ENCODE measurements around the gene ANO10. TPM values are rescaled to one million over a fixed set of nuclear protein-coding genes. Genes with fewer than 3 reads are reported as not detected.

ANO10 gene
- total and polyA plus RNA-seq, 2 of the 8 experiments (the other 6 are each of a cell fraction or from before 2014, with no cell fraction given) = 38.0 to 53.2 TPM

- TF ChIP-seq CHD7 (IDR thresholded peaks at IDR 0.05; ENCODE audit: insufficient replicate concordance, low read length) = no peak
- TF ChIP-seq, protein P1, sequence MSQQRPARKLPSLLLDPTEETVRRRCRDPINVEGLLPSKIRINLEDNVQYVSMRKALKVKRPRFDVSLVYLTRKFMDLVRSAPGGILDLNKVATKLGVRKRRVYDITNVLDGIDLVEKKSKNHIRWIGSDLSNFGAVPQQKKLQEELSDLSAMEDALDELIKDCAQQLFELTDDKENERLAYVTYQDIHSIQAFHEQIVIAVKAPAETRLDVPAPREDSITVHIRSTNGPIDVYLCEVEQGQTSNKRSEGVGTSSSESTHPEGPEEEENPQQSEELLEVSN (IDR thresholded peaks at IDR 0.05) = no peak
- TF ChIP-seq TBP (IDR thresholded peaks at IDR 0.05; ENCODE audit: low read depth, low read length) = no peak
- no peak for TF ChIP-seq TAF7 (optimal IDR thresholded peaks at IDR 0.05; ENCODE audit: borderline replicate concordance, low read depth, low read length)
- TF ChIP-seq SUZ12 (IDR thresholded peaks at IDR 0.05; ENCODE audit: low read length) = no peak
- TF ChIP-seq RXRA (IDR thresholded peaks at IDR 0.05; ENCODE audit: insufficient read depth, low read depth, low read length) = no peak
- TF ChIP-seq GTF2F1 (IDR thresholded peaks at IDR 0.05; ENCODE audit: borderline replicate concordance, low read depth, low read length) = no peak
- no peak for TF ChIP-seq SP1 (IDR thresholded peaks at IDR 0.05; ENCODE audit: low read depth, low read length)
- TF ChIP-seq RNF2 (IDR thresholded peaks at IDR 0.05; ENCODE audit: borderline replicate concordance, low read depth, low read length, missing control alignments, poor library complexity, severe bottlenecking) = no peak
Measured at GRCh38 chr3:43415088-43415487, 206.7 kb downstream of the ANO10 start (continued).

All from H1 (cell line).